Activated CD8-positive, alpha-beta memory T cell treated with anti-CD3 and anti-CD28 coated beads, Interleukin-2, amount 50 U/mL, for 48 hours (primary cell): ENCODE results near the gene TBC1D3I.

Source experiments
- DNase-seq: peaks from one replicate; pipeline ENCODE4 v3.0.0-alpha.2; 2020

TBC1D3I gene

DNA sequence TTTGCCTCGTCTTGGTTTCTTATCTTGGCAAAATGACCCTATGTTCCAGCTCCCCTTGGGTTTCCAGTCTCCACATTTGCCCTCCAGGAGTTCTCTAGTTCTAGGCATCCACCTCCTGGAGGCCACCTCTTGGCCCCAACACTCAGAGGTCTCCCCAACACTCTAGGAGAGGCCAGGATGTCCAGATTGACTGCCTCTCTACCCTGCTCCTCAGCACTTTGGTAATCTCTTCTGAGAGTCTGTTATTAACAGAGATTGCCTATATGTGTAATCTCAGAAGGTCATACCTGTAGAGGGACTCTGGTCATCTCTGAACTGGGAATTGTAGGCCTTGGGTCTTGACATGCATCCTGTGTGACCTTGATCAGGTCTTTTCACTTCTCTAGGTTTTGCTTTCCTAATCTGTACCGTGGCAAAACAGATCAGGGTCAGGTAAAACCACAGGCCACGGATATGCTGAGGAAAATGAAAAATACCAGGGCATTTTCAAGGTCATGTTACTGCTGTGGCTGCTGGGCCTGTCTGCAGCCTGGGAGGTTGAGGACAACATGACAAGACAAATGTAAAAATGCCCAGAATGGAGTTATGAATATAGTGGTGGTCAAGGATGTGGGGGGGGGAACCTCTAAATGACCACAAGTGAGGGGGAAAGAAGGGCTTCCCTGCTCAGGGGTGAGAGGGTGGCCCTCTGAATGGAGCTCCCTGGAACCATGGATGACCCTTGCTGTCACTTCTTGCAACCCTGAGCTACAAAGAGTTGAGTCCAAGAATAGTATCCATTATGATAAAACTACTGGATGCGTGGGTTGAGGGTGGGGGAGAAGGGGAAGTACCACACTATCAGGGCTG is 58.5 kb downstream of the TBC1D3I start:
- no peak for DNase-seq

DNA sequence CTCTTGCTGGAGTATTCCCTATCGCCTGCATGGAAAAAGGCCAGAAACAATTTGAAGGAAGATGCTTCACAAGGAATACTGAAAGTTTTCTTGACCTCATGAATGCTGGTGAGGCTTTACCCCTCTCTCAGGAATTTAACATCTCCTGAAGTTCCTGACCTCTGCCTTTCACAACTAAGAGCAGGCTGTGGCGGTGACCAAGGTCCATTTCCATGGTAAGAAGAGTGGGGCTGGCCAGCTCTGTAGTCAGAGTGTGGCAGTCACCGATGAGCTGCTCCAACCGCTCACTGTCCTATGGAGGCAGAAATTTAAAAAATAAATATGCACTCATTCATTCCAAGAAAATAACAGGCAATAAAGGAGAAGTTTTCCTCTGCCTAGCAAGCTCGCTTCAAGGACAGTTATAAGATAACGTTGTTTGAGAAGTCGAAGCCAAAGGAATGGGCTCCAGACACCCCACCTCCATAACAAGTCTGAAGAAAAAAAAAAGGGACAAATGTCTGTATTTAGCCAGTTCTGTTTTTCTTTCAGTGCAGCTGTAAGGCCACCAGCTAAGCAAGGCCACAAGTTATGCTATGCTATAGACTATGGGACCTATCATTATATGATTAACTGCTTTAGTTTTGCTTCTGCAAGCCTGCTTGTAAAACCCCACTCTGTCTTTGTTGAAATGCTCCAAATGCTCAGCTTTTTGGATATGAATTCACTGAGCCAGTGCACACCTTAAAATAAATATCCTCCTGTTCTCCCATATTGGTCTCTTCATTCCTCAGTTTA is 59.5 kb downstream of the TBC1D3I start:
- DNase-seq = no peak
